ENCODE results near the gene CNIH3.
"Not testable (repeated sequence)": the region's sequence is repeated elsewhere in the genome, so short reads cannot be mapped to it uniquely, and the experiment has no call there.

- TF ChIP-seq CTCF (IDR thresholded peaks at IDR 0.05 in 2 of 3, conservative IDR thresholded peaks at IDR 0.05 in 1 of 3; ENCODE audit: control insufficient read depth in 2 of 3, extremely low read depth in 1 of 3, insufficient read depth in 1 of 3, low read depth in 3 of 3, low read length in 3 of 3); ATF3 (IDR thresholded peaks at IDR 0.05; ENCODE audit: borderline replicate concordance, extremely low read depth, low read depth, low read length); SP1 (IDR thresholded peaks at IDR 0.05; ENCODE audit: low read depth, low read length): not testable (repeated sequence)
Observed at GRCh38 chr1:224571975-224572374, 44.1 kb upstream of the CNIH3 start.

All from GM12878 (cell line).